AG08396 (cell line): Measurements from ENCODE around the gene MEGF11.

Source experiments
- DNase-seq: peaks from one replicate; pipeline ENCODE4 v3.0.0; 2012; ENCODE audit warnings: low spot score, mixed read lengths

The MEGF11 gene

GRCh38 chr15:66114863-66115425 is 138.6 kb downstream of the MEGF11 start:
- no peak for DNase-seq

GRCh38 chr15:66112388-66112787 is 141.2 kb downstream of the MEGF11 start:
- no peak for DNase-seq

GRCh38 chr15:66111363-66111762 is 142.2 kb downstream of the MEGF11 start:
- no peak for DNase-seq

- DNase-seq: no peak
Measured at GRCh38 chr15:66110864-66111263, 142.7 kb downstream of the MEGF11 start.

- DNase-seq: no peak
Measured at GRCh38 chr15:66109826-66110225, 143.7 kb downstream of the MEGF11 start.

- DNase-seq: no peak
Measured at GRCh38 chr15:66108483-66109265, 144.9 kb downstream of the MEGF11 start.

GRCh38 chr15:66107070-66107469 is 146.5 kb downstream of the MEGF11 start:
- DNase-seq: no peak

GRCh38 chr15:66105286-66106265 is 148.0 kb downstream of the MEGF11 start:
- no peak for DNase-seq

- no peak for DNase-seq
Measured at GRCh38 chr15:66103293-66103590, 150.3 kb downstream of the MEGF11 start.

GRCh38 chr15:66102563-66103292 is 150.8 kb downstream of the MEGF11 start:
- DNase-seq: no peak

- DNase-seq: no peak
Measured at GRCh38 chr15:66101715-66102395, 151.7 kb downstream of the MEGF11 start.

- no peak for DNase-seq
Measured at GRCh38 chr15:66100761-66101160, 152.8 kb downstream of the MEGF11 start.

- no peak for DNase-seq
Measured at GRCh38 chr15:66099950-66100671, 153.4 kb downstream of the MEGF11 start.

GRCh38 chr15:66098022-66098363 is 155.6 kb downstream of the MEGF11 start:
- DNase-seq: no peak

- DNase-seq: no peak
Measured at GRCh38 chr15:66097151-66098021, 156.2 kb downstream of the MEGF11 start.

- DNase-seq: no peak
Measured at GRCh38 chr15:66096688-66097058, 156.9 kb downstream of the MEGF11 start.

GRCh38 chr15:66095871-66096687 is 157.5 kb downstream of the MEGF11 start:
- no peak for DNase-seq

- no peak for DNase-seq
Measured at GRCh38 chr15:66094331-66094730, 159.2 kb downstream of the MEGF11 start.
